Measurements from ENCODE around the gene DPEP2. TPM values are rescaled to one million over a fixed set of nuclear protein-coding genes. Genes with fewer than 3 reads are reported as not detected.
"Not testable (repeated sequence)": the region's sequence is repeated elsewhere in the genome, so short reads cannot be mapped to it uniquely, and the experiment has no call there.

The DPEP2 gene
- total RNA-seq, 1 donor from 2014 or later: 7.0 TPM

- no peak for DNase-seq (ENCODE audit: low spot score)
Measured at GRCh38 chr16:67953641-67954375, 45.5 kb downstream of the DPEP2 start.

DNA sequence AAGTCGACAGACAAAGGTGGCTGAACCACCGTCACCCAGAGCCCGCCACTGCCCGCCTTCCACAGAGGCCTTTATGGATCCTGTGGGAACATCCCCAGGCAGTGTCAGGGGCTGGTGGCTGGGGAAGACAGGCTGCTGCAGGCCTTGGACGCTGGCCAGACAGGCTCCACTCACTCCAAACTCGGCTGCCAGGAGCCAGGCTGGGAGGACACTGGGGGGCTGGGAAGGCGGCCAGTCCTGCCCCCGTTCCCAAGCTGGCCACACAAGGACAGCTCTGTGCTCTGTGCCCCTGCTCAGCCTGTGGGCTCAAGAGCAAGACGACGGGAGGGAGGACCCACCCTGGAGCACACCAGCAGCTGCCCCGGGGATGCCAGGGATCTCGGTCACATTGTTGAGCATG lies 47.8 kb downstream of the DPEP2 start:
- DNase-seq (ENCODE audit: low spot score): no peak

DNA sequence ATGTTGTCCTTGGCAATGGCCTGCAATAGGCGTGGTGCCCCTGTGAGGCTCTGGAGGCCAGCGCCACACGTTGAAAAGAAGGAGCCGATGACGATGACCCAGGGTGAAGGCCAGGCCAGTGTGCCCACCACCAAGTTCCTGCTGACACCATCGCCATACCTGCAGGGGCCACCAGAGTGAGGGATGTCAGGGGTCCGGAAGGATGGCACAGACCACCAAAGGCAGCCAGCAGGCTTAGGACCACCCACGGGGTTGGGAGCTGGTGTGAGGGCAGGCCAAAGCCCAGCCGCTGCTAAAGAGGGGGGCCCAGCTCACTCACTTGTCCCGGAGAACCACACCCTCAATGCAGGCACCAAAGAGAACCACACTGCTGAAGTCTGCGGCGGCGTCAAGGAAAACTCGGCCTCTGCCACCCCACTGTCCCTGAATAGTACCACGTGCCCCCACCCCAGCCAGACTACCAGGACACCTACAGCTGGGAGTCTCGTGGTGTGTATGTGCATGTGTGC lies 48.9 kb downstream of the DPEP2 start:
- DNase-seq (ENCODE audit: low spot score): no peak

GRCh38 chr16:67949645-67950044 lies 49.6 kb downstream of the DPEP2 start:
- DNase-seq (ENCODE audit: low spot score): no peak

DNA sequence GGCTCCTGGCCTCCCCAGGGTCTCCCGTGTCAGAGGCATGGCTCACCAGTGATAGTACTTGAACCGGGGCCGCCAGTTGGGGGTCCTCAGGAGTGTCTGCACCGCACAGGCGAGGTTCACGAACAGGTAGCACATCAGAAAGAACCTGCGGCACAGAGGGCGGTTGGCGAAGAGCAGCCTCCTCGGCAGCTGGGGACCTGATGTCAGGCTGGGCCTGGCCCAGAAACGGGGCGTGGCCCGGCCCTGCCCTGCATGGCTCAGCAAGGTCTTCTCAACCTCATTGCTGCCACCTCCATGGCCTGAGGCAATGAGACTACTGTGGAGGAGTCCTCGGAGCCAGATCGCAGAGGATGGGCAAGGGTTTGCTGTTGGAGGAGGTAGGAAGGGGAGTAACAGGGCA lies 51.3 kb downstream of the DPEP2 start:
- DNase-seq (ENCODE audit: low spot score): no peak

- no peak for DNase-seq (ENCODE audit: low spot score)
Measured at GRCh38 chr16:67946966-67947558, 52.2 kb downstream of the DPEP2 start.

GRCh38 chr16:67946128-67946569 lies 53.1 kb downstream of the DPEP2 start:
- DNase-seq (ENCODE audit: low spot score): no peak

DNA sequence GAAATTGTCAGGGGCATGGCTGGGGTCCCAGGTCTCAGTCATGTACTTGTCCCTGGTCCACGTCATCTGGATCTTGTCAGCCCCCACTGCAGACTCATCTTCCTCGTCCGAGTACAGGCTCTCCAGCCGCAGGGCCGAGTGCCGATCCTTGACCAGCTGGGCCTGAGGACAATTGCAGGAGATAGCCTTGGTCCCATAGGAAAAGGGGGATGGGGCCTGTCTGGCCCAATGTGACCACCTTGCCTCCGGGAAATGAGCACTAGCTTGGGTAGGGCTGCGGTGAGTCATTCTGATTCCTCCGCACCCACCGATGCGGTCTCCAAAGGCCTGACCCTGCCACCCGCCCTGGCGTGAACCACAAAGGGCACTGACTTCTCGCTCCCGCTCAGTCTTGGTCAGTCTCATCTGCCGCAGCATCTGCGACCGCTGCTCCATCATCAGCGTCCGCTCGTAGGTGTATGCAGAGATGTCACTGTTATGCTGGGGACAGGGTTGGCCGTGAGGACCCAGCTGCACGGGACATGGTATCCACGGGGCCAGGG lies 53.8 kb downstream of the DPEP2 start:
- DNase-seq (ENCODE audit: low spot score): no peak

- no peak for DNase-seq (ENCODE audit: low spot score)
Measured at GRCh38 chr16:67944690-67945391, 54.4 kb downstream of the DPEP2 start.

DNA sequence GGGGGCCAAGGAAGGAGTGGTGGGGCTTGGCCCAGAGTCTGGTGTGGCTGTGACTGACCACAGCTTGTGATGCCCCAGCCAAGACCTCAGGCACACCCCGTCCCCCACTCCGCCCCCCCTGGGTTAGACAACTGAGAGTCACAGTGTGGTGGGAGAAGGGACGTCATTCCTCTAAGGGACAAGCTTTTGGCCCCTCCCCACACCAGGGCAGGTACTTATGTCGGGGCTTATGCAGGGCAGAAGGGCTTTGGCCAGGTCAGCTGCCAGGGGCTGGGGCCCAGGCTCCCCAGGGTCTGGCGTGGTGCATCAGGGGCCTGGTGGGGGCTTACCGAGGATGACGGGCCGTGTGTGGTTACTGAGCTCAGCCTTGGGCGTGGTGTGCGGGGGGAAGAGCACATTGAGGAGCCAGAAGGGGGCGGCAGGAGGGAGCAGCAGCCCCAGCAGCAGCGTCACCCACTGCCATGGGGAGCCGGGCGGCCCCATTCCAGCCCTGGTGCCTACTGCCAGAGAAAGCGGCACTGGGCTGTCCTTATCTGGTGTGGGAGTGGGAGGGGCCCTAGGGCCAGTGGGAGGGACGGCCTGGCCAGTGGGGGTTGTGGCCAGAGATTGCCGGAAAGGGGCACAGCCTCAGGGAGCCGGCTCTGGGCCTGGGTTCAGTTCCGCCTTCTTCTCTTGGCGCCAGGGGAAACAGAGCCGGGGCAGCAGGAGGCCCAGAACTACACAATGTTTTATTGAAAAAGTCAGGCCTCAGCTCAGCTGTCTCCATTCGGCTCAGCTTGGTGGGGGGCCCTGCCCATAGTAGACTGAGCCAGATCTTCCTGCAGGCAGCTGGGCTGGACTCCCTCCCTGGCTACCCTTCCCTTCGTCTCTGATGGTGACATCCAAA lies 55.4 kb downstream of the DPEP2 start, which contains the start of gene LCAT:
LCAT (minus strand) TSS at position 502 of the 886 bp plus-strand sequence; CDS start at position 483, 19 bp downstream.
- DNase-seq (ENCODE audit: low spot score): no peak

DNA sequence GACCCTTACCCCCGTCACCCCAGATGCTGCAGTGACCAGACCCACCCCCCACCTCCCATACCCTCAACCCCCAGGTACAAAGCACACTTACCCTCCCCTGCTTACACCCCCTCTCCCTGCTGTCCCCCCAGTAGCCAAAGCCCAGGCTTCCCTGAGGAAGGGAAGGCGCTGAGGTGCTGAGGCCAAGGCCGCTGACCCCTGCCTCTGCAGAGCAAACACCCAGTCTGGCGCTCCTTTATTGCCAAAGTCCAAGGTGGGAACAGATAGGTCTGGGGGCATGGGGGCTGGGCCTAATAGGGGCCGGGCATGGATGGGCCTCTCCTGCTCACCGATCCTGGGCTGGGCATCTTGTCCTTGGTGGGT lies 56.0 kb downstream of the DPEP2 start:
- DNase-seq (ENCODE audit: low spot score): no peak

DNA sequence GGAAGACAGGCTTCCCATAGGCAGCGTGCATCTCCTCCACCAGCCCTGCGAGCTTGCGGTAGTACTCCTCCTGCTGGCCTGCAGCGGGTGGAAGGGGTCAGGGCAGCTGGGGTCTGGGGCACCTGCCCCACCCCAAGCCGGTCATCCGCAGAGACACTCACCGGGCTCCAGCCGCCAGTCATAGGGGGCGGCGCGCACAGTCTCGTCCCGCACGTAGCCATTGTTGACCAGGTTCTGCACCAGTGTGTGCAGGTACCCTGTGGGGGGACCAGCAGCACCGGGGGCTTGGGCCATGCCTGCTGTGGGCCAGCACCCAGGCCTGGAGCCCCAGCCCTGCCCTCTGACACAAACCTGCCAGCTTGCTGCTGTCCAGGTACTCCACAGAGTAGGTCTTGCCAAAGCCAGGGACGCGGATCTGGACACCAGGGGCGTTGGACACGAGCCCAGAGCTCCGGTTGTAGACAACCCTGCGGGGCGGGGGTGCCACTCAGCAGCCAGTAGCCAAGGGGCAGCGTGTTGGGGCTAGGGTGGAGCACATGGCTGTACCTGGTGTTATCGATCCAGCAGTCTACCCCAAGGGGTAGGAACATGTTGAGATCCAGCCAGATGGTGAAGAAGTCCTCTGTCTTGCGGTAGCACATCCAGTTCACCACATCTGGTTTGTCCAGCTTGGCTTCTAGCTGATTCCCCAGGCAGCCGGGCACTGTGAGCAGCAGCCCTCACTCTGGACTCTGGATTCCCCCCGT lies 56.6 kb downstream of the DPEP2 start:
- DNase-seq (ENCODE audit: low spot score): no peak

- DNase-seq (ENCODE audit: low spot score): no peak
Measured at GRCh38 chr16:67942200-67942509, 57.1 kb downstream of the DPEP2 start.

DNA sequence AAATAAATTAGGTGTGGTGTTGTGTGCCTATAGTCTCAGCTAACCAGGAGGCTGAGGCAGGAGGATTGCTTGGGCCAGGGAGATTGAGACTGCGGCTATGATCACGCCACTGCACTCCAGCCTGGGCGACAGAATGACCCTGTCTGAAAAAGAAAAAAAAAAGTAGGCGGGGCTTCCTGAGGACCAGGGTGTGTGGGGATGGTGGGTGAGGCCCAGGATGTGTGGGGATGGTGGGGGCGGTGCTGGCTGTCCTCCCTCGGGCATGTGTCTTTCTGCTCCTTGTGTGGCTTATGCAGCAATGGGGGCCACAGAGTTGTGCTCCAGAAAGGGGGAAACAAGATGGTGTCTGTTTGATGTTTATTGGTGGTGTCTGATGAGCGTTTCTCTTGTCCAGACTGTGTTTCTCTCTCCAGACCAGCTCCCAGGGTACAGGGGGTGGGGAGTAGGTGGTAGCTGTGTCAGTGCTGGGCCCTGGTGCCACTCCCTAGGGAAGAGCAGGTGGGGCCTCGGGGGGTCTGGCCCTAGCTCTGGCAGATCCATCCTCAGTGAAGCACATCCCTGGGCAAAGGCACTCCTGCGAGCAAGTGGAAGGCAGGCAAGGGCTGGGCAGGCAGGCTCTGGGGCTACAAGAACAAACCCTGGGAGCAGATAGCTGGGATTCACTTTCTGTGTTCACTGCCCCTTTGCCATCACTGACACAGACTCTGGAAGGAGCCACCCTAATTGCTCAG lies 57.6 kb downstream of the DPEP2 start:
- no peak for DNase-seq (ENCODE audit: low spot score)

- DNase-seq (ENCODE audit: low spot score): no peak
Measured at GRCh38 chr16:67940446-67941089, 58.7 kb downstream of the DPEP2 start.

- no peak for DNase-seq (ENCODE audit: low spot score)
Measured at GRCh38 chr16:67939507-67940445, 59.5 kb downstream of the DPEP2 start.

GRCh38 chr16:67937713-67938112 lies 61.6 kb downstream of the DPEP2 start:
- DNase-seq (ENCODE audit: low spot score): not testable (repeated sequence)

Data from ureter (tissue), 1 donor.